Prostate gland (tissue), 2 donors: ENCODE results near the gene RBFOX2. TPM values are rescaled to one million over a fixed set of nuclear protein-coding genes. Genes with fewer than 3 reads are reported as not detected.

Experiments used
- DNase-seq: peaks from one replicate; pipeline ENCODE4 v3.0.0-alpha.2; 2019; ENCODE audit warnings: low spot score
- H3K27ac ChIP-seq, 2 donors: fragments of 200-600 bp; sonication (generic); 2 replicates each; pipeline ENCODE4 v1.5.1; 2017 to 2019
- H3K27me3 ChIP-seq: fragments of 200-600 bp; sonication (generic); replicated peaks from 2 replicates; pipeline ENCODE4 v1.5.1; 2019; ENCODE audit not compliant: insufficient read depth
- H3K36me3 ChIP-seq, 2 donors: fragments of 200-600 bp; sonication (generic); 1 replicate in 1 of 2; 2 replicates in 1 of 2; pipeline versions ENCODE4 v1.5.1 to v1.8.1; 2017 to 2019
- H3K4me1 ChIP-seq: fragments of 200-600 bp; sonication (generic); replicated peaks from 2 replicates; pipeline ENCODE4 v1.5.1; 2019
- H3K4me3 ChIP-seq, 2 donors: fragments of 200-600 bp; sonication (generic); 2 replicates each; pipeline ENCODE4 v1.5.1; 2017 to 2019
- H3K9me3 ChIP-seq: fragments of 200-600 bp; sonication (generic); 2 replicates; pipeline ENCODE4 v1.5.1; 2017
- CTCF ChIP-seq, 4 experiments: fragments of 200-600 bp in 2 of 4; fragments of 450-650 bp in 2 of 4; sonication (generic) in 2 of 4; IDR thresholded peaks; 1 replicate in 3 of 4; 2 replicates in 1 of 4; pipeline ENCODE4 v1.5.1; 2016 to 2019; ENCODE audit warnings: antibody characterized with exemption in 4 of 4, mild to moderate bottlenecking in 2 of 4, moderate library complexity in 2 of 4
- POLR2A ChIP-seq: fragments of 450-650 bp; IDR thresholded peaks from one replicate; pipeline ENCODE4 v1.6.1; 2016; ENCODE audit warnings: antibody characterized with exemption, mild to moderate bottlenecking
- POLR2AphosphoS5 ChIP-seq: sonication (generic); formaldehyde crosslinking; IDR thresholded peaks from one replicate; pipeline ENCODE4 v1.6.1; 2017; ENCODE audit warnings: antibody characterized with exemption
- WGBS: methylation state at CpG from one replicate; pipeline ENCODE4 v1.1.5; 2018; 5-methylcytosine and 5-hydroxymethylcytosine counted together
- intact Hi-C: fragments of 100-400 bp; cut with DNase I; formaldehyde crosslinking; loops from one replicate; pipeline ENCODE4 v1.14.2; 2022
- total RNA-seq, 2 donors: library from RNA; depleted of rRNA; stranded (reverse); fragments of >200 nt; gene quantifications; one replicate each; pipeline ENCODE4 v1.1.0, GENCODE V29; 2016

Gene RBFOX2
- total RNA-seq, 2 donors from 2014 or later: 59.8 to 79.4 TPM

- no peaks in the 10 kb centered on the region for H3K36me3 ChIP-seq
- DNase-seq: no peak
- intact Hi-C loops: no loop called here
- TF ChIP-seq CTCF (IDR thresholded peaks at IDR 0.05) (no peak), POLR2A (no peak)
- WGBS: 96% methylated on average over 1 of the region's 1 CpG
- H3K27me3 ChIP-seq: no peaks in the 10 kb centered on the region
- H3K27ac ChIP-seq: no peak overlapping the region
- H3K9me3 ChIP-seq: no peaks in the 10 kb centered on the region
- H3K4me1 ChIP-seq: peaks cover 13% of the 10 kb centered on the region
- H3K4me3 ChIP-seq: no peak overlapping the region
Observed at GRCh38 chr22:35978201-35978600, 50.4 kb downstream of the RBFOX2 start.

- intact Hi-C loops: no loop called here
- H3K4me3 ChIP-seq: no peak overlapping the region
- WGBS: 80% methylated on average over 2 of the region's 2 CpGs
- peaks cover 19% of the 10 kb centered on the region for H3K4me1 ChIP-seq
- no peak for DNase-seq
- no peaks in the 10 kb centered on the region for H3K9me3 ChIP-seq
- no peaks in the 10 kb centered on the region for H3K27me3 ChIP-seq
- no peak overlapping the region for H3K27ac ChIP-seq
- TF ChIP-seq CTCF (IDR thresholded peaks at IDR 0.05) (no peak), POLR2AphosphoS5 (no peak), POLR2A (no peak)
- no peaks in the 10 kb centered on the region for H3K36me3 ChIP-seq
Observed at GRCh38 chr22:35977136-35977535, 51.5 kb downstream of the RBFOX2 start.

- Histone ChIP-seq H3K4me1 (peaks cover 26% of the 10 kb centered on the region), H3K27me3 (no peaks in the 10 kb centered on the region), H3K27ac (peak overlapping the region; percentile 70 to 78), H3K36me3 (no peaks in the 10 kb centered on the region), H3K9me3 (no peaks in the 10 kb centered on the region), H3K4me3 (no peak overlapping the region)
- 78% methylated on average over 1 of the region's 1 CpG for WGBS
- intact Hi-C loops: loop anchor here (5.0 kb wide), 1 partner anchor 54 kb away; the partner anchor contains the start of gene RBFOX2
- DNase-seq: no peak
- no peak for TF ChIP-seq POLR2AphosphoS5
- no peak for TF ChIP-seq POLR2A
- no peak for TF ChIP-seq CTCF (IDR thresholded peaks at IDR 0.05)
Observed at GRCh38 chr22:35973388-35973787, 55.2 kb downstream of the RBFOX2 start.

- H3K4me3 ChIP-seq: no peak overlapping the region
- H3K27me3 ChIP-seq: no peaks in the 10 kb centered on the region
- H3K36me3 ChIP-seq: no peaks in the 10 kb centered on the region
- peak overlapping the region; percentile 48 to 78 for H3K27ac ChIP-seq
- 4% methylated on average over 1 of the region's 1 CpG for WGBS
- peaks cover 26% of the 10 kb centered on the region for H3K4me1 ChIP-seq
- intact Hi-C loops: loop anchor here (5.0 kb wide), 1 partner anchor 55 kb away; the partner anchor contains the start of gene RBFOX2
- no peak for TF ChIP-seq CTCF (IDR thresholded peaks at IDR 0.05)
- no peak for TF ChIP-seq POLR2A
- peak; percentile 22 for TF ChIP-seq POLR2AphosphoS5
- H3K9me3 ChIP-seq: no peaks in the 10 kb centered on the region
- DNase-seq: no peak
Observed at GRCh38 chr22:35972559-35972958, 56.1 kb downstream of the RBFOX2 start.

- H3K4me1 ChIP-seq: peaks cover 26% of the 10 kb centered on the region
- intact Hi-C loops: loop anchor here (5.0 kb wide), 1 partner anchor 56 kb away; the partner anchor contains the start of gene RBFOX2
Observed at GRCh38 chr22:35971456-35972119, 57.0 kb downstream of the RBFOX2 start.

More at GRCh38 chr22:35971456-35972119, 57.0 kb downstream of the RBFOX2 start:
- Histone ChIP-seq H3K27me3 (no peaks in the 10 kb centered on the region), H3K27ac (peak overlapping the region; percentile 48 to 78), H3K4me3 (no peak overlapping the region), H3K9me3 (no peaks in the 10 kb centered on the region), H3K36me3 (no peaks in the 10 kb centered on the region)
- WGBS: 44% methylated on average over 3 of the region's 3 CpGs
- no peak for DNase-seq
- TF ChIP-seq POLR2A: no peak
- TF ChIP-seq CTCF (IDR thresholded peaks at IDR 0.05): no peak
- no peak for TF ChIP-seq POLR2AphosphoS5
